Nephron (organoid): ENCODE measurements around the gene MYLK.

Experiments
- H3K27ac Mint-ChIP-seq, 3 experiments: 2 replicates each; pipeline ENCODE4 v1.8.0; 2020; ENCODE audit warnings: mixed read lengths in 3 of 3, mild to moderate bottlenecking in 2 of 3, moderate library complexity in 1 of 3
- H3K27me3 Mint-ChIP-seq: 2 replicates; pipeline ENCODE4 v1.8.0; 2021; ENCODE audit warnings: low read depth, mild to moderate bottlenecking, moderate library complexity, mixed read lengths
- H3K36me3 Mint-ChIP-seq: 2 replicates; pipeline ENCODE4 v1.8.0; 2020; ENCODE audit warnings: low read depth, mixed read lengths
- H3K4me1 Mint-ChIP-seq: 2 replicates; pipeline ENCODE4 v1.8.0; 2020; ENCODE audit warnings: mixed read lengths
- H3K4me3 Mint-ChIP-seq, 3 experiments: 2 replicates each; pipeline ENCODE4 v1.8.0; 2020; ENCODE audit warnings: mild to moderate bottlenecking in 3 of 3, mixed read lengths in 3 of 3, moderate library complexity in 2 of 3
- H3K9me3 Mint-ChIP-seq: 2 replicates; pipeline ENCODE4 v1.8.0; 2020; ENCODE audit warnings: mixed read lengths
- TF ChIP-seq, protein P1 (sequence below), 3 experiments: fragments of 200-600 bp; sonication (generic); IDR thresholded peaks; one replicate each; pipeline ENCODE4 v1.5.0; 2021; ENCODE audit warnings: antibody characterized with exemption in 3 of 3; ENCODE audit not compliant: unreplicated experiment in 3 of 3

MYLK gene

DNA sequence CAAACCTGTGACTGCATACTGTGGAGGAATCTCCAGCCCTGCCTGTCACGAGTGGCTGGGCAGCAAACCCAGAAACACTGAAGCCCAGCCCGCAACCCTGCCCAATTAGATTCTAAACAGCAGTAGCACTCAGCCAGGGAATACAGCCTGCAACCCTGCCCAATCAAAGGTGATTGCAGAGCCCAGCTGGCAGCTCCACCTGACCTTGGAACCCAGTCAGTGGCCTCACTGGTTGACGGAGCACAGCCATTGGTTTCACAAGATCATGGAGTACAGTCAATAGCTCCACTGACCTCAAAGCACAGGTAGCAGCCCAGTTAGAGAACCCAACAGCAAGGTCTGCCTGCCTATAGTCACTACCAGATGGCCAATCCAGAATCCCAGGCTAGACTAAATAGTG is 35.2 kb upstream of the MYLK start:
- Mint-ChIP-seq H3K4me1 (no peaks in the 10 kb centered on the region), H3K4me3 (no peak overlapping the region), H3K36me3 (peaks cover 83% of the 10 kb centered on the region), H3K27me3 (no peaks in the 10 kb centered on the region), H3K9me3 (peaks cover 52% of the 10 kb centered on the region), H3K27ac (no peak overlapping the region)
- TF ChIP-seq, protein P1, sequence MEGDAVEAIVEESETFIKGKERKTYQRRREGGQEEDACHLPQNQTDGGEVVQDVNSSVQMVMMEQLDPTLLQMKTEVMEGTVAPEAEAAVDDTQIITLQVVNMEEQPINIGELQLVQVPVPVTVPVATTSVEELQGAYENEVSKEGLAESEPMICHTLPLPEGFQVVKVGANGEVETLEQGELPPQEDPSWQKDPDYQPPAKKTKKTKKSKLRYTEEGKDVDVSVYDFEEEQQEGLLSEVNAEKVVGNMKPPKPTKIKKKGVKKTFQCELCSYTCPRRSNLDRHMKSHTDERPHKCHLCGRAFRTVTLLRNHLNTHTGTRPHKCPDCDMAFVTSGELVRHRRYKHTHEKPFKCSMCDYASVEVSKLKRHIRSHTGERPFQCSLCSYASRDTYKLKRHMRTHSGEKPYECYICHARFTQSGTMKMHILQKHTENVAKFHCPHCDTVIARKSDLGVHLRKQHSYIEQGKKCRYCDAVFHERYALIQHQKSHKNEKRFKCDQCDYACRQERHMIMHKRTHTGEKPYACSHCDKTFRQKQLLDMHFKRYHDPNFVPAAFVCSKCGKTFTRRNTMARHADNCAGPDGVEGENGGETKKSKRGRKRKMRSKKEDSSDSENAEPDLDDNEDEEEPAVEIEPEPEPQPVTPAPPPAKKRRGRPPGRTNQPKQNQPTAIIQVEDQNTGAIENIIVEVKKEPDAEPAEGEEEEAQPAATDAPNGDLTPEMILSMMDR (IDR thresholded peaks at IDR 0.05; ENCODE audit: unreplicated experiment in 3 of 3) = no peak

DNA sequence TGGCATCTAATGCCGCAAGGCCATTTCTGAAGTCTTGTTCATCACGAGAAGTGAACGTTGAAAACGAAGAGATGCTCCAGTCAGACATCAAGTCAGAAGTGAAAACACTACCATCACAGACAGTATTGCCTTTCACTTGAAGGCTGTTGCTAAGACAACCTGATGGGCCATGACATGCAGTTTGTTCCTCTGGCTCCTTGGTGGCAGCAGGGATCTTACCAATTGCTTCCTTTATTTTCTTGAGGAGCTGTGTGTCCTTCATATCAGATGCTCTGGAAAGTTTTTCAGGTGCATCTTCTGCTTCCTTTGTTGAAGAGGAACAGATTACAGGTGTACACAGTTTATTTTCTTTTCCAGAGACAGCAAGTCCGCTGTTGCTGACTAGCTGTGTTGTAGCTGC is 30.7 kb upstream of the MYLK start:
- Mint-ChIP-seq H3K36me3 (peaks cover 47% of the 10 kb centered on the region), H3K4me3 (no peak overlapping the region), H3K9me3 (peaks cover 9% of the 10 kb centered on the region), H3K27me3 (no peaks in the 10 kb centered on the region), H3K4me1 (no peaks in the 10 kb centered on the region), H3K27ac (no peak overlapping the region)
- TF ChIP-seq, protein P1 (IDR thresholded peaks at IDR 0.05; ENCODE audit: unreplicated experiment in 3 of 3) = no peak

DNA sequence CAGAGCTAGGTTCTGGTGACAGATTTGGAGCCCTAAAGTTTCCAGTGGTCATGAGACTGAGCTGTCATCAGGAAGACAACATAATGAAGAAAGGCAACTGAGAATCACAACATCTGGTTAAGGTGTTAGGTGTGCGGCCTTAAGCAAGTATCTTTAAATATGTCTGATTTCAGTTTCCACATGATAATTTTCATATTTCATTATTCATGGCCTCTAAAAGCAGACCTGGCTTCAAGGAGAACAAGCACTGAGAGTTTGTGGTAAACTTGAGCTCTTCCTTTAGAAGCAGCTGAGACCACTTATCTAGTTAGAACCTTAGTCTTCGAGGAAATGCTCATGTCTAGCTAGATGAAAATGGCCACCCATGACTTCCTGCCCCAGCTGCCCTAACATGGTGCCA is 25.7 kb upstream of the MYLK start:
- Mint-ChIP-seq H3K4me1 (no peaks in the 10 kb centered on the region), H3K27ac (no peak overlapping the region), H3K36me3 (peaks cover 12% of the 10 kb centered on the region), H3K4me3 (no peak overlapping the region), H3K27me3 (no peaks in the 10 kb centered on the region), H3K9me3 (no peaks in the 10 kb centered on the region)
- TF ChIP-seq, protein P1 (IDR thresholded peaks at IDR 0.05; ENCODE audit: unreplicated experiment in 3 of 3) = no peak

DNA sequence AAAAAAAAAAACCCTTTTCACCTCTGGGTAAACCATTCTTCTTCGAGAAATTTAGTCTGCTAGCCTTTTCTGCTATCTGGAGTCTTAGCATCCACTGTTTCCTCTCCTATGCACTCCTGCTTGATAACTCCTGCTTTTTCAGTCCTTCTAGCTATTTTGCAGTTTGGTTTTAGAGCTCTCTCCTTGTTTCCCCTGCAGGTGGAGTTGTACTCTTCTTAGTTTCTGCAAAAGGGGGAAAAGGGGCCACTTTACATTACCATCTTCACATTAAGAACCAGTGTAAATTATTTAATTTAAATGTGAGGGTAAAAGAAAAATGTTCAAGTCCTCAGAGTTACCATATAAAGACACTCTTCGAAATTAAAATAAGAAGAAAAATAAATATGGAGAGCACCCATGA is 23.6 kb upstream of the MYLK start:
- H3K4me3 Mint-ChIP-seq = no peak overlapping the region
- no peaks in the 10 kb centered on the region for H3K9me3 Mint-ChIP-seq
- TF ChIP-seq, protein P1 (IDR thresholded peaks at IDR 0.05; ENCODE audit: unreplicated experiment in 3 of 3) = no peak

DNA sequence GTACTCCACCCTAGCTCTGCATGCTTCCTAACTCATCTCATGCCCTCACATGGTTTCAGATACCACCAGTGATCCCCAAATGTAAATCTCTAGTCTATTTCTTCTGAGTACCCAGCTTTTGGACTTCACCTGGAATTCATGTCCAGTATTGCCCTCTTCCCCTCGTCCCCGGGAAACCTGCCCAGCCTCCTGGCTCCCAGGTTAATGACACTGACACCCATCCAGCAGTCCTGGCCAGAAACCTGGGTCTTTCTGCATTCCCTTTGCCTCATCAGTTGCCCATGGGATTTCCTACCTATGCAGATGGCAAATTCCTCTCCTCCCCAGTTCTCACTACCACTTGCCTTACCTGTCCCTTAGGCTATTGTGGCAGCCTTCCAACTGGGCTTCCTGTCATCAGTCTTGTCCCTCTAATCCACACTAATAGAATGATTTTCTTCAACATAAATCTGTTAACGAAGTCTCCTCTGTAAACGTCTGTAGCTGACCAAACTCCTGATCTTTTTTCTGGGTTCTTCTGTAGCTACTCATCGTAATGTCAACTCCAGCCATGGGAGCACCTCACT is 15.3 kb upstream of the MYLK start:
- Mint-ChIP-seq H3K4me1 (no peaks in the 10 kb centered on the region), H3K27me3 (no peaks in the 10 kb centered on the region), H3K36me3 (no peaks in the 10 kb centered on the region), H3K27ac (no peak overlapping the region), H3K4me3 (no peak overlapping the region), H3K9me3 (peaks cover 2% of the 10 kb centered on the region)
- TF ChIP-seq, protein P1 (IDR thresholded peaks at IDR 0.05; ENCODE audit: unreplicated experiment in 3 of 3) = no peak

More for the DNA sequence above, 23.6 kb upstream of the MYLK start:
- no peak overlapping the region for H3K27ac Mint-ChIP-seq
- no peaks in the 10 kb centered on the region for H3K27me3 Mint-ChIP-seq
- no peaks in the 10 kb centered on the region for H3K4me1 Mint-ChIP-seq
- H3K36me3 Mint-ChIP-seq = peaks cover 4% of the 10 kb centered on the region

DNA sequence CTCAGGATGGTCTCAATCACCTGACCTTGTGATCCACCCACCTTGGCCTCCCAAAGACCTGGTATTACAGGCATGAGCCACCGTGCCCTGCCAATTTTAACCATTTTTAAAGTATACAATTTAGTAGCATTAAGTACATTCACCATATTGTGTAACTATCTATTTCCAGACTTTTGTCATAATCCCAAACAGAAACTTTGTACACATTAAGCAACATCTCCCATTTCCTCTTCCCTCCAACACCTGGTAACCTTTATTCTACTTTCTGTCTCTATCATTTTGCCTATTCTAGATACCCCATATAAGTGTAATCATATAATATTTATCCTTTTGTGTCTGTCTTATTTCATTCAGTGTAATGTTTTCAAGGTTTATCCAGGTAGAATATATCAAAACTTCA is 8.9 kb upstream of the MYLK start:
- peaks cover 9% of the 10 kb centered on the region for H3K36me3 Mint-ChIP-seq
- H3K4me1 Mint-ChIP-seq = no peaks in the 10 kb centered on the region

More for the DNA sequence above, 8.9 kb upstream of the MYLK start:
- Mint-ChIP-seq H3K27ac (no peak overlapping the region), H3K4me3 (no peak overlapping the region), H3K27me3 (peaks cover 8% of the 10 kb centered on the region), H3K9me3 (peaks cover 30% of the 10 kb centered on the region)
- TF ChIP-seq, protein P1 (IDR thresholded peaks at IDR 0.05; ENCODE audit: unreplicated experiment in 3 of 3) = no peak
